Measurements from ENCODE around the gene SIL1. TPM values are rescaled to one million over a fixed set of nuclear protein-coding genes. Genes with fewer than 3 reads are reported as not detected.

Gene SIL1
- total and polyA plus RNA-seq, 9 of the 15 experiments (the other 6 are each of a cell fraction or from before 2014, with no cell fraction given): 1.3 to 30.5 (median 18.1) TPM

DNA sequence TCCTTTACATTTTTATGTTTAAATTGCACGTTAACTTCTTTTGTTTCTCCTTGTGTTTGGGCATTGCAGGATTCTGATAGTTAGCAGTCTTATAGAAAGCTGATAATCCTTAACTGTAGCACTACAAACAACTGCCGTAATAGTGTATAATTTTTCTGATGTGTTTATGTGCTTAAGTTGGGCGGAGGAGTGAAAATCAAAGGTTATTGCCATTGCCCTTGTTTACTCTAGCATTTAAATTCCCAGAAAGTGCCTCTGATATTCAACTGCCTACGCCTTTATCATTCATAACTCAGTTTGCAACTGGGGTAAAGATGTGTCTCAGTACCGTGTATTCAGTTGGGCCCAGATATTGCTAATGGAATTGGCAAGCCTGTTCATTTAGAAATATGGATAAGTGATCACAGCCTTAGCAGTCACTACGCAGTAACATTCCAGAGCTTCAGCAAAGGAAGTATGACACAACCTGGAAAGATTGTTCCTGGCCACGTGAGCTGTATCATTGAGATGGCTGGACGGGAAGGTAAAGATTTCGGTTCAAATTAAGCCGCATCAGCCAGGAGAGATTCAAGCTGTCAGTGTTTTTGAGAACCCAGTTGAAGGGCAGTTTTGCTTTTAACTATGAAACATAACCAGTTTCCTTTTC, 294.9 kb downstream of the SIL1 start:
- Histone ChIP-seq H2AFZ (ENCODE audit: low read depth, low read length) (no peak overlapping the region), H3K4me1 (replicated peaks in 1 of 2; ENCODE audit: control insufficient read depth in 2 of 2, insufficient read depth in 2 of 2, low read length in 2 of 2) (peaks cover 0 to 8% of the 10 kb centered on the region in 2 experiments; a peak in 2 of 5 replicates), H3K27me3 (ENCODE audit: control insufficient read depth in 2 of 2, insufficient read depth in 2 of 2, low read length in 2 of 2) (no peaks in the 10 kb centered on the region), H4K20me1 (replicated peaks; ENCODE audit: control insufficient read depth, insufficient read depth, low read length) (no peaks in the 10 kb centered on the region), H3K9ac (ENCODE audit: insufficient read depth in 1 of 2, low read depth in 2 of 2, low read length in 2 of 2) (no peak overlapping the region), H3K9me1 (ENCODE audit: control insufficient read depth, insufficient read depth, low read length) (no peaks in the 10 kb centered on the region), H3K4me3 (no peak overlapping the region), H3K79me2 (ENCODE audit: control insufficient read depth, insufficient read depth, low read length) (no peaks in the 10 kb centered on the region), H3K9me3 (replicated peaks; ENCODE audit: control insufficient read depth, insufficient read depth, low read depth, low read length) (no peaks in the 10 kb centered on the region), H3K36me3 (ENCODE audit: control insufficient read depth, insufficient read depth, low read length) (peaks cover 14% of the 10 kb centered on the region; the same call in 2 of the 3 replicates), H3K27ac (ENCODE audit: extremely low read depth, low read depth, low read length) (no peak overlapping the region), H3K4me2 (ENCODE audit: insufficient read depth, low read length) (no peak overlapping the region)
- in situ Hi-C loops (cut with MboI): no loop called here
- TF ChIP-seq SIRT6 (IDR thresholded peaks at IDR 0.05; ENCODE audit: low read depth, low read length): no peak
- TF ChIP-seq, protein P1, sequence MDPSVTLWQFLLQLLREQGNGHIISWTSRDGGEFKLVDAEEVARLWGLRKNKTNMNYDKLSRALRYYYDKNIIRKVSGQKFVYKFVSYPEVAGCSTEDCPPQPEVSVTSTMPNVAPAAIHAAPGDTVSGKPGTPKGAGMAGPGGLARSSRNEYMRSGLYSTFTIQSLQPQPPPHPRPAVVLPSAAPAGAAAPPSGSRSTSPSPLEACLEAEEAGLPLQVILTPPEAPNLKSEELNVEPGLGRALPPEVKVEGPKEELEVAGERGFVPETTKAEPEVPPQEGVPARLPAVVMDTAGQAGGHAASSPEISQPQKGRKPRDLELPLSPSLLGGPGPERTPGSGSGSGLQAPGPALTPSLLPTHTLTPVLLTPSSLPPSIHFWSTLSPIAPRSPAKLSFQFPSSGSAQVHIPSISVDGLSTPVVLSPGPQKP (CRISPR knock-in tag; IDR thresholded peaks at IDR 0.05): no peak
- no peak for TF ChIP-seq CCNT2 (IDR thresholded peaks at IDR 0.05; ENCODE audit: borderline replicate concordance, extremely low read depth, insufficient read length, low read depth, low read length)
- TF ChIP-seq, protein P2, sequence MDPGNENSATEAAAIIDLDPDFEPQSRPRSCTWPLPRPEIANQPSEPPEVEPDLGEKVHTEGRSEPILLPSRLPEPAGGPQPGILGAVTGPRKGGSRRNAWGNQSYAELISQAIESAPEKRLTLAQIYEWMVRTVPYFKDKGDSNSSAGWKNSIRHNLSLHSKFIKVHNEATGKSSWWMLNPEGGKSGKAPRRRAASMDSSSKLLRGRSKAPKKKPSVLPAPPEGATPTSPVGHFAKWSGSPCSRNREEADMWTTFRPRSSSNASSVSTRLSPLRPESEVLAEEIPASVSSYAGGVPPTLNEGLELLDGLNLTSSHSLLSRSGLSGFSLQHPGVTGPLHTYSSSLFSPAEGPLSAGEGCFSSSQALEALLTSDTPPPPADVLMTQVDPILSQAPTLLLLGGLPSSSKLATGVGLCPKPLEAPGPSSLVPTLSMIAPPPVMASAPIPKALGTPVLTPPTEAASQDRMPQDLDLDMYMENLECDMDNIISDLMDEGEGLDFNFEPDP (CRISPR knock-in tag; IDR thresholded peaks at IDR 0.05): no peak
- no peak for TF ChIP-seq ZNF589 (CRISPR knock-in tag; IDR thresholded peaks at IDR 0.05; ENCODE audit: low read depth)
- no peak for TF ChIP-seq CBFA2T3 (IDR thresholded peaks at IDR 0.05)
- no peak for TF ChIP-seq PRPF4 (IDR thresholded peaks at IDR 0.05; ENCODE audit: insufficient read depth, low read depth, low read length, poor library complexity, severe bottlenecking)
- no peak for TF ChIP-seq DDX20 (tag; IDR thresholded peaks at IDR 0.05; ENCODE audit: low read depth)
- TF ChIP-seq, protein P3, sequence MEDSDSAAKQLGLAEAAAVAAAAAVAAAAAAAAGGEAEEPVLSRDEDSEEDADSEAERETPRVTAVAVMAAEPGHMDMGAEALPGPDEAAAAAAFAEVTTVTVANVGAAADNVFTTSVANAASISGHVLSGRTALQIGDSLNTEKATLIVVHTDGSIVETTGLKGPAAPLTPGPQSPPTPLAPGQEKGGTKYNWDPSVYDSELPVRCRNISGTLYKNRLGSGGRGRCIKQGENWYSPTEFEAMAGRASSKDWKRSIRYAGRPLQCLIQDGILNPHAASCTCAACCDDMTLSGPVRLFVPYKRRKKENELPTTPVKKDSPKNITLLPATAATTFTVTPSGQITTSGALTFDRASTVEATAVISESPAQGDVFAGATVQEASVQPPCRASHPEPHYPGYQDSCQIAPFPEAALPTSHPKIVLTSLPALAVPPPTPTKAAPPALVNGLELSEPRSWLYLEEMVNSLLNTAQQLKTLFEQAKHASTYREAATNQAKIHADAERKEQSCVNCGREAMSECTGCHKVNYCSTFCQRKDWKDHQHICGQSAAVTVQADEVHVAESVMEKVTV (CRISPR knock-in tag; IDR thresholded peaks at IDR 0.05): no peak
- no peak for TF ChIP-seq PML (IDR thresholded peaks at IDR 0.05; ENCODE audit: low read length)
- TF ChIP-seq, protein P4, sequence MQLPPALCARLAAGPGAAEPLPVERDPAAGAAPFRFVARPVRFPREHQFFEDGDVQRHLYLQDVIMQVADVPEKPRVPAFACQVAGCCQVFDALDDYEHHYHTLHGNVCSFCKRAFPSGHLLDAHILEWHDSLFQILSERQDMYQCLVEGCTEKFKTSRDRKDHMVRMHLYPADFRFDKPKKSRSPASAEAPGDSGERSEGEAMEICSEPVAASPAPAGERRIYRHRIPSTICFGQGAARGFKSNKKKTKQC (CRISPR knock-in tag; IDR thresholded peaks at IDR 0.05): no peak
- intact Hi-C loops (cut with micrococcal nuclease): no loop called here
- ATAC-seq (no peak), DNase-seq (ENCODE audit: extremely low read depth in 1 of 4, low spot score in 3 of 4) (no peak), FAIRE-seq (peak; percentile 26)
- POLR2A ChIA-PET: interaction anchor here (1.0 kb wide), 1 partner anchor 25 kb away, joined by 3 read pairs; no protein-coding TSS in a partner anchor
- BruUV-seq (replicated peaks): no TSS peak
- WGBS (ENCODE audit: insufficient coverage, low coverage, missing lambda C conversion rate): 89% methylated on average over 10 of the region's 10 CpGs
- CTCF ChIA-PET (ENCODE audit: low intra/inter-chr PET ratio): no interaction called here
